DND-41 (cell line): ENCODE measurements around the gene SERPINB12.

Source experiments
- ATAC-seq: fragments of 200-7000 bp; cut with Tn5 transposase; 3 replicates; pipeline ENCODE4 v1.9.1; 2021; ENCODE audit warnings: low read depth; ENCODE audit not compliant: insufficient read depth
- DNase-seq: peaks from one replicate; pipeline ENCODE4 v3.0.0-alpha.2; 2020
- H2AFZ ChIP-seq: 2 replicates; pipeline ENCODE4 v1.6.0; 2012; ENCODE audit warnings: low read depth, low read length
- H3K27ac ChIP-seq: 2 replicates; pipeline ENCODE4 v1.5.1; 2012; ENCODE audit warnings: low read length, inconsistent platforms
- H3K27me3 ChIP-seq: fragments of 200-600 bp; sonication (generic); 2 replicates; pipeline ENCODE4 v1.6.0; 2012; ENCODE audit warnings: low read length, mild to moderate bottlenecking, inconsistent platforms; ENCODE audit not compliant: insufficient read depth, poor library complexity
- H3K36me3 ChIP-seq: 2 replicates; pipeline ENCODE4 v1.5.1; 2012; ENCODE audit warnings: low read length, inconsistent platforms; ENCODE audit not compliant: insufficient read depth
- H3K4me1 ChIP-seq: 2 replicates; pipeline ENCODE4 v1.5.1; 2012; ENCODE audit warnings: mild to moderate bottlenecking, low read length; ENCODE audit not compliant: insufficient read depth
- H3K4me2 ChIP-seq: 2 replicates; pipeline ENCODE4 v1.6.0; 2012; ENCODE audit warnings: mild to moderate bottlenecking, moderate library complexity, low read length, inconsistent platforms; ENCODE audit not compliant: insufficient read depth
- H3K4me3 ChIP-seq, 2 experiments: fragments of 200-600 bp in 1 of 2; shearing (Covaris generic) in 1 of 2; 2 replicates each; pipeline ENCODE4 v1.5.1; 2012 to 2016; ENCODE audit warnings: inconsistent platforms in 2 of 2, low read length in 2 of 2, mild to moderate bottlenecking in 2 of 2, low read depth in 1 of 2, moderate library complexity in 1 of 2
- H3K79me2 ChIP-seq: 2 replicates; pipeline ENCODE4 v1.6.0; 2012; ENCODE audit warnings: low read length, inconsistent platforms; ENCODE audit not compliant: insufficient read depth
- H3K9ac ChIP-seq: 2 replicates; pipeline ENCODE4 v1.6.0; 2012; ENCODE audit warnings: low read depth, mild to moderate bottlenecking, inconsistent platforms, low read length, moderate library complexity
- H3K9me3 ChIP-seq: 2 replicates; pipeline ENCODE4 v1.5.1; 2012; ENCODE audit warnings: low read length, moderate library complexity, mild to moderate bottlenecking, inconsistent platforms; ENCODE audit not compliant: insufficient read depth, severe bottlenecking
- H4K20me1 ChIP-seq: 2 replicates; pipeline ENCODE4 v1.6.0; 2012; ENCODE audit warnings: low read length; ENCODE audit not compliant: insufficient read depth
- EZH2 ChIP-seq: IDR thresholded peaks from 3 replicates; pipeline ENCODE4 v1.6.1; 2012; ENCODE audit warnings: borderline replicate concordance, low read depth, mild to moderate bottlenecking, moderate library complexity, low read length, inconsistent platforms; ENCODE audit not compliant: severe bottlenecking
- TF ChIP-seq, protein P1 (sequence below): IDR thresholded peaks from 2 replicates; pipeline ENCODE4 v1.5.1; 2012; ENCODE audit warnings: borderline replicate concordance, low read length, moderate library complexity, mild to moderate bottlenecking; ENCODE audit not compliant: poor library complexity, severe bottlenecking; ENCODE audit errors: extremely low read depth

The SERPINB12 gene

GRCh38 chr18:63613420-63613819 is 71.3 kb downstream of the SERPINB12 start:
- ATAC-seq (no peak), DNase-seq (no peak)
- Histone ChIP-seq H3K27me3 (no peaks in the 10 kb centered on the region), H3K79me2 (no peaks in the 10 kb centered on the region), H3K4me2 (no peak overlapping the region), H3K9me3 (no peaks in the 10 kb centered on the region), H3K36me3 (no peaks in the 10 kb centered on the region), H4K20me1 (no peaks in the 10 kb centered on the region), H3K4me1 (no peaks in the 10 kb centered on the region), H3K4me3 (no peak overlapping the region), H3K27ac (no peak overlapping the region), H2AFZ (no peak overlapping the region), H3K9ac (no peak overlapping the region)
- TF ChIP-seq, protein P1, sequence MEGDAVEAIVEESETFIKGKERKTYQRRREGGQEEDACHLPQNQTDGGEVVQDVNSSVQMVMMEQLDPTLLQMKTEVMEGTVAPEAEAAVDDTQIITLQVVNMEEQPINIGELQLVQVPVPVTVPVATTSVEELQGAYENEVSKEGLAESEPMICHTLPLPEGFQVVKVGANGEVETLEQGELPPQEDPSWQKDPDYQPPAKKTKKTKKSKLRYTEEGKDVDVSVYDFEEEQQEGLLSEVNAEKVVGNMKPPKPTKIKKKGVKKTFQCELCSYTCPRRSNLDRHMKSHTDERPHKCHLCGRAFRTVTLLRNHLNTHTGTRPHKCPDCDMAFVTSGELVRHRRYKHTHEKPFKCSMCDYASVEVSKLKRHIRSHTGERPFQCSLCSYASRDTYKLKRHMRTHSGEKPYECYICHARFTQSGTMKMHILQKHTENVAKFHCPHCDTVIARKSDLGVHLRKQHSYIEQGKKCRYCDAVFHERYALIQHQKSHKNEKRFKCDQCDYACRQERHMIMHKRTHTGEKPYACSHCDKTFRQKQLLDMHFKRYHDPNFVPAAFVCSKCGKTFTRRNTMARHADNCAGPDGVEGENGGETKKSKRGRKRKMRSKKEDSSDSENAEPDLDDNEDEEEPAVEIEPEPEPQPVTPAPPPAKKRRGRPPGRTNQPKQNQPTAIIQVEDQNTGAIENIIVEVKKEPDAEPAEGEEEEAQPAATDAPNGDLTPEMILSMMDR: no peak
- no peak for TF ChIP-seq EZH2

GRCh38 chr18:63617049-63617914 is 75.1 kb downstream of the SERPINB12 start:
- H3K9me3 ChIP-seq: no peaks in the 10 kb centered on the region
- no peak overlapping the region for H2AFZ ChIP-seq
- H3K79me2 ChIP-seq: no peaks in the 10 kb centered on the region
- no peak overlapping the region for H3K9ac ChIP-seq
- H3K27me3 ChIP-seq: no peaks in the 10 kb centered on the region
- H3K4me2 ChIP-seq: no peak overlapping the region
- H3K27ac ChIP-seq: no peak overlapping the region
- TF ChIP-seq EZH2: no peak
- TF ChIP-seq, protein P1: no peak
- DNase-seq: no peak
- no peak for ATAC-seq
- H3K4me1 ChIP-seq: no peaks in the 10 kb centered on the region
- no peaks in the 10 kb centered on the region for H4K20me1 ChIP-seq
- H3K36me3 ChIP-seq: no peaks in the 10 kb centered on the region
- H3K4me3 ChIP-seq: no peak overlapping the region

DNA sequence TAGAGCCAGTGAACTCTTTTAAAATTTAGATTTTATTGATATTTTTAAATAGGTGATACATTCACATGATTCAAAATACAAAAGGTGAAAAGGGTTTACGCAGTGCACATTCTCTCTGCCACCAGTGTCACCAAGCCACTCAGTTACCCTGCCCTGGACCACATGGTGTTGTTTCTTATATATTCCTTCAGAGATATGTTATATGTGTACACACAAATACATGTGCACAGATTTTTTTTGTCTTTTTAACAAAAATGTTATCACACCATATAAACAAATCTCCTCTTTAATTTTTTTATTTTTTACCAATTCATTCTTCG is 75.7 kb downstream of the SERPINB12 start:
- H3K4me2 ChIP-seq: no peak overlapping the region
- no peaks in the 10 kb centered on the region for H3K27me3 ChIP-seq
- H4K20me1 ChIP-seq: no peaks in the 10 kb centered on the region
- H3K4me3 ChIP-seq: no peak overlapping the region
- H2AFZ ChIP-seq: no peak overlapping the region
- TF ChIP-seq EZH2: no peak
- TF ChIP-seq, protein P1: no peak
- no peaks in the 10 kb centered on the region for H3K4me1 ChIP-seq
- H3K79me2 ChIP-seq: no peaks in the 10 kb centered on the region
- no peak for DNase-seq
- no peaks in the 10 kb centered on the region for H3K9me3 ChIP-seq
- no peak overlapping the region for H3K27ac ChIP-seq
- no peaks in the 10 kb centered on the region for H3K36me3 ChIP-seq
- H3K9ac ChIP-seq: no peak overlapping the region
- no peak for ATAC-seq
